MV-4-11 (cell line): Measurements from ENCODE around the gene LIN28A.

ENCODE experiments used
- DNase-seq: peaks from one replicate; lab custom pipeline; 2025; lab: John Stamatoyannopoulos, UW

The LIN28A gene

GRCh38 chr1:26388791-26389445 lies 21.7 kb upstream of the LIN28A start:
- DNase-seq: peak; percentile 14

GRCh38 chr1:26389604-26390247 lies 20.9 kb upstream of the LIN28A start:
- DNase-seq: no peak

- peak; percentile 62 for DNase-seq
Measured at GRCh38 chr1:26391450-26391849, 19.2 kb upstream of the LIN28A start.

- DNase-seq: no peak
Measured at GRCh38 chr1:26395754-26396153, 14.9 kb upstream of the LIN28A start.

GRCh38 chr1:26399034-26399433 lies 11.6 kb upstream of the LIN28A start:
- DNase-seq: no peak

- DNase-seq: no peak
Measured at GRCh38 chr1:26401891-26402290, 8.7 kb upstream of the LIN28A start.

GRCh38 chr1:26403656-26404055 lies 7.0 kb upstream of the LIN28A start:
- DNase-seq: no peak

GRCh38 chr1:26404641-26405040 lies 6.0 kb upstream of the LIN28A start:
- no peak for DNase-seq

GRCh38 chr1:26405281-26405915 lies 5.2 kb upstream of the LIN28A start:
- no peak for DNase-seq

- peak; percentile 51 for DNase-seq
Measured at GRCh38 chr1:26408604-26409003, 2.0 kb upstream of the LIN28A start.

- DNase-seq: peak; percentile 18
Measured at GRCh38 chr1:26409191-26409807, 1.3 kb upstream of the LIN28A start.

GRCh38 chr1:26411624-26412074 lies 1.0 kb downstream of the LIN28A start:
- DNase-seq: no peak

GRCh38 chr1:26412180-26412840 lies 1.7 kb downstream of the LIN28A start:
- DNase-seq: no peak

GRCh38 chr1:26413031-26413430 lies 2.4 kb downstream of the LIN28A start:
- no peak for DNase-seq

GRCh38 chr1:26417111-26417759 lies 6.6 kb downstream of the LIN28A start:
- DNase-seq: peak; percentile 32

GRCh38 chr1:26418865-26419349 lies 8.3 kb downstream of the LIN28A start:
- no peak for DNase-seq

GRCh38 chr1:26419494-26419893 lies 8.9 kb downstream of the LIN28A start:
- no peak for DNase-seq

- no peak for DNase-seq
Measured at GRCh38 chr1:26429721-26430120, 19.1 kb downstream of the LIN28A start.

GRCh38 chr1:26431979-26432695 lies 21.5 kb downstream of the LIN28A start, which contains the start of gene DHDDS:
DHDDS (plus strand) TSS chr1:26432321; CDS start chr1:26432946, 625 bp downstream.
- DNase-seq: peak; percentile 98

GRCh38 chr1:26432793-26433192 lies 22.2 kb downstream of the LIN28A start:
- DNase-seq: no peak
